Activated naive CD4-positive, alpha-beta T cell treated with anti-CD3 and anti-CD28 coated beads, Interleukin-2, amount 50 U/mL, for 16 hours (primary cell): ENCODE data around the gene RICTOR.
"Not testable (repeated sequence)": the region's sequence is repeated elsewhere in the genome, so short reads cannot be mapped to it uniquely, and the experiment has no call there.

ENCODE experiments used
- DNase-seq: peaks from one replicate; pipeline ENCODE4 v3.0.0-alpha.2; 2020

RICTOR gene

DNA sequence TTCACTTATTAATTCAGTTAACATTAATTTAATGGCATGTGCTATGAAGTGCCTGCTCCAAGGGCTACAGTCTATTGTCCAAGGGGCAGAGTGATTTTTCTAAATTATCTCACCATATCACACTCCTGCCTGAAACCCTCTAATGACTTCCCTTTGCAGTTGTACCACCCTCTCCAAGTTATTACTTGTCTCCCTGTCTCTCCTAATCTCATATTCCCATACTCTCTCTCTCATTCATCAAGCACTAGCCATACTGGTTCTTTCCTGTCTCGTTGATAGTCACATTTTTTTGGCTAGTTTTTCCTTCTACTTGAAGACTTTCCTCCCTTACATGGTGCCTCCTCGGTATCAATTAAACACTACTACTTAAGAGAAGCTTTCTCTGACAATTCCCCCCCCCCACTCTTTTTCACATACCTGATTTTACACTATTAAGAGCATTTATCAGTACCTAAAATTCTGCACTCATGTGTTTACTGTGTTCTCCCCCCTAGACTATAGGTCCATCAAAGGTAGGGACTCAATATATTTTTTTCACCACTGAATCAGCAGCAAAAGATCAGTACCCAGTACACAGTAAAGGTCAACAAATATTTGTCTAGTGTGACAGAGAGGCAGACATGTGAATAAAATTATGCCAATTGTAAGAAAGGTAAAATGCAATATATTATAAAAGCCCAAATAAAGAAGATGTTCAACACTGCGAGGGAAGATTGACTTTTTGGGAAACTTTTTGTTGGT lies 19.0 kb downstream of the RICTOR start:
- DNase-seq = no peak

DNA sequence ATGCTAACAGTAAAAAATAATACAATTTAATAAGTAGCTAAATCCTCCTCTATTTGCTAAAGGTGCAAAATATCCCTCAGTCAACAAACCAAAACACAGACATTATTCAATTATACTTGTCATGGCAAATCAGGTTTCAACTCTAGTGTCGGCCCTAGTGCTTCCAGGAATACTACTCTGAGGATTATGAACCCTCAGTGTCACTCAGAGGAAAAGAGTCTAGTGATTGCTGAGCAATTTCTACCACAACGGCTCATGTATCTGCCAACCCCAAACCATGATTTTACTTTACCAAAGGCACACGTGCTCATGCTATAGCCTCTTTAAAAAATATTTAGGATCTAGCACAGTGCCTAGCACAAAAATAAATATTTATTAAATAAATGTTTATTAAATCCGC lies 21.0 kb downstream of the RICTOR start:
- DNase-seq = no peak

DNA sequence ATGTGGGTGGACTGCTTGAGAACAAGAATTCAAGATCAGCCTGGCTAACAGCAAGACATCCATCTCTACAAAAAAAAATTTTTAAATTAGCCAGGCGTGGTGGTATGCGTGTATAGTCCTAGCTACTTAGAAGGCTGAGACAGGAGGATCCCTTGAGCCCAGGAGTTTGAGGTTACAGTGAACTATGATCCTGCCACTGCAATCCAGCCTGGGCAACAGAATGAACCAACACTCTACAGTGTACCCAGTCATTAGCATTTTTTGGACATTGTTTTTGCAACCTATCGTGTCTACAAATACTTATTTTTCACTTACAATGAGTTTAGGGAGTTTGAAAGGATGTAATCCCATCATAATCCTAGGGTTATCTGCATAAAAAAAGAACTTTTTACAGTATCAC lies 22.1 kb downstream of the RICTOR start:
- DNase-seq = no peak

DNA sequence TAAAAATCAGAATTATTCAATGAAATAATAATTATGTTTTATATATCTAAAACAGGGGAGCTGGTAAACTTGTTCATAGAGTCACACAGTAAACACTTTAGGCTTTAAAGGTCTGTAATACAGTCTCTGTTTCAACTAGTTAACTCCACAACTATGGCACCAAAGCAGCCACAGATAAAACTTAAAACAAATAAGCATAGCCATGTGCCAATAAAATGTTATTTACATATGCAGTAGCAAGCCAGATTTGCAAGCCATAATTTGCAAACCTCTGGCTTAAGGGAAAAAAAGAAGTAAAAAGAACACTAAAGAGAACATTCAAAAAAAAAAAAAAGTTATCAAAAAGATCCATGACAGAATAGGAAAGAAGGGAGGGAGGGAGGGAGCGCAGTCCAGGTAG lies 24.9 kb downstream of the RICTOR start:
- no peak for DNase-seq

DNA sequence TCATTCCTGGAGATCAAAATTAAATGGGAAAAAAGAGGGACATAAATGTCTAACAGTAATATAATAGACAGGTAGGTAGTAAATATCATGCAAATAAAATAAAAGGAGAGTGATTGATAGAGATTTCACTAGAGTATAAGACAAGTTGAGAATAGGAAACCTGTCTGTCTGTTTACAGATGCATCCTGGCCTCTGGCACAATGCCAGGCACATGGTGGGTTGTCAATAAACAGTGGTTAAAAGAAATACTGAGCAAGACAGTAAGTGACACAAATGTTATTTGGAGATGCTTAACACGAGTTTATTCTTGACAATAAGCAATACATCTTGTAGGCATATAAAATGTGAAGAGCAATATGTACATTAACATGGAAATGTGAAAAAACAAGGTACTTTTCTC lies 33.3 kb downstream of the RICTOR start:
- DNase-seq = no peak

DNA sequence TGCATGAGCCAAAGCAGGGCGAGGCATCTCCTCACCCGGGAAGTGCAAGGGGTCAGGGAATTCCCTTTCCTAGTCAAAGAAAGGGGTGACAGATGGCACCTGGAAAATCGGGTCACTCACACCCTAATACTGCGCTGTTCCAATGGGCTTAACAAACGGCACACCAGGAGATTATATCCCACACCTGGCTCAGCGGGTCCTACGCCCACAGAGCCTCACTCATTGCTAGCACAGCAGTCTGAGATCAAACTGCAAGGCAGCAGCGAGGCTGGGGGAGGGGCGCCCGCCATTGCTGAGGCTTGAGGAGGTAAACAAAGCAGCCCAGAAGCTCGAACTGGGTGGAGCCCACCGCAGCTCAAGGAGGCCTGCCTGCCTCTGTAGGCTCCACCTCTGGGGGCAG lies 39.7 kb downstream of the RICTOR start:
- not testable (repeated sequence) for DNase-seq

DNA sequence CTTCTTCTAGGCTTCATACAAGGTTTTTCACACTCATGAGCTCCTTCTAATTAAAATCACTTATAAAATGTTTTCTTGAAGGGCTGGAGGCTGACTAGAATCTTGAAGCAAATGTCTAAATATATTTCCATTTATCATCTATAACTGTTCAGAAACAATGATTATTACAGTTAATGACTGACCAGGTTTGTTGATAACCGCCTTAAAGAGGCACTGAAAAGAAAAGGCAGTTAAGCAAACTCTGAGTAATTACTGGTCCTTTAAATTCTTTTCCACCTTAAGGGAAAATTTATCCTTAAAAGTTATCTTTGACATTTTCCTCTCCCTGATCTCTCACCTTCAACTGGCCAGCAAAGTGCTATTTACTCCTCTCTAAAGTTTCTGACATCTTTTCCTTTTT lies 43.2 kb downstream of the RICTOR start:
- DNase-seq = no peak

DNA sequence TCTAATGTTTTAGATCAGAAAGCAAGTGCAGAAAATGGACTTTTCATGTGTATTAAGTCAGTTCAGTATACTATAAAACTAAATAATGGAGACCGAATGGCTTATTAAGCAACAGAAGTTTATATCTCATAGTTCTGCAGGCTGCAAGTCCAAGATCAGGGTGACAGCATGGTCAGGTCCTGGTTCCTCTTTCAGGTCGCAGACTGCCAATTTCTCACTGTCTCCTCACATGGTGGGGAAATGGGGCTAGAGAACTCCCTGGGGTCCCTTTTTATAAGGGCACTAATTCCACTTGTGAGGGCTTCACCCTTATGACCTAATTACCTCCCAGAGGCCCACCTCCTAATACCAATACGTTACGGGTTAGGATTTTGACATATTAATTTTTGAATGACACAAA lies 48.7 kb downstream of the RICTOR start:
- DNase-seq = no peak

DNA sequence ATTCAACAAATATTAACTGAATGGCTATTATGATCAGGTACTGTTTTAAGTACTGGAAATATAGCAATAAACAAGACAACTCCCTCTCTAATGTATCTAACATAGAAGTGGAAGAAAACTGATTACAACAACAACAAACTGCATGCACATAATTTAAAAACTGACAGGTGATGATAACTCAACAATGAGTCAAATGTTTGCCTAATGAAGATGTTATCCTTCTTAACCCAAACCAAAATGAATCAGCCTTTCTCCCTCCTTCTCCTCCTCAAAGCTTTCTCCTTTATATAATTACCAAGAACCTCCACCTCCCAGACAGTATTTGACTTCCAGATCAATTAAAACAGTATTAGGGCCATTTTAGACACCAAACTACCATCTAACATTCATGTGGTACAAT lies 49.3 kb downstream of the RICTOR start:
- DNase-seq = no peak

DNA sequence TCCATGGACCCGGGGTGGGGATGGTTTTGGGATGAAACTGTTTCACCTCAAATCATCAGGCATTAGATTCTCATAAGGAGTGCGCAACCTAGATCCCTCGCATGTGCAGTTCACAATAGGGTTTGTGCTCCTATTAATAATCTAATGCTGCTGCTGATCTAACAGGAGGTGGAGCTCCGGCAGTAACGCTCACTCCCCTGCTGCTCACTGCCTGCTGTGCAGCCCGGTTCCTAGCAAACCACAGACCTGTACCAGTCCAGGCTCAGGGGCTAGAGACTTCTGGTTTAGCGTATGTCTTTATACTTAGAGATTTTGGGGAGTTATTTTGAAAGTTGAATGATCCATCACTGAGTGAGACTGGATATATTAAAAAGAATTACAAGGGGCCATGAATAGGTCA lies 50.2 kb downstream of the RICTOR start:
- DNase-seq = no peak

DNA sequence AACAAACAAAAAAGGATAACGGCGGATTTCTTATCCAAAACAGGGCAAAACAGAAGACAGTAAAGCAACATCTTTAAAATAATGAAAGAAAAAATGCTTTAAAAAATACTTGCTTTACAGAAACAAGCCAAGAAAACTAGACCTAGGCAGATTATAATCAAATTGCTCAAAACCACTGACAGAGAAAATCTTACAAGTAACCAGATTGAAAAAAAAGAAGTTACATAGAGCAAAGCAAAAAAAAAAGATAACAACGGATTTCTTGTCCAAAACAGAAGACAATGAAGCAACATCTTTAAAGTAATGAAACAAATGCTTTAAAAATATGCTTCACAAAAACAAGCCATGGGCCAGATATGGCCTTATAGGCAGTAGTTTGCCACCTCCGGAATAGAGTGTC lies 51.1 kb downstream of the RICTOR start:
- no peak for DNase-seq

DNA sequence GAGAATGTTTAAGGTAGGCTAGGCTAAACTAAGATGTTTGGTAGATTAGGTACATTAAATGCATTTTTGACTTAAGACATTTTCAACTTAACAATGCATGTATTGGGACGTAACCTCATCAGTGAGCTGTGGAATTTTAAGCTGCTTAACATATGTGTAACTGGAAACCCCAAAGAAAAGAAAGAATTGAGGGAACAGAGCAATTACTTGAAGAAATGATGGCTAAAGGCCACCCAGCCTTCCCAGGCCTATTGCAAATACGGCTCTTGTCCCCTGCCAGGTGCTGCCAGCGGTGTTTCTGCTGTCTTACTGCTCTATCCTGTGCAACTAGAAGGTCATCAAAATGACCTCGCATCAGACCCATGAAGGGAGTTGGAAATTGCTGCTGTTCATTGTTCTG lies 52.0 kb downstream of the RICTOR start:
- no peak for DNase-seq

DNA sequence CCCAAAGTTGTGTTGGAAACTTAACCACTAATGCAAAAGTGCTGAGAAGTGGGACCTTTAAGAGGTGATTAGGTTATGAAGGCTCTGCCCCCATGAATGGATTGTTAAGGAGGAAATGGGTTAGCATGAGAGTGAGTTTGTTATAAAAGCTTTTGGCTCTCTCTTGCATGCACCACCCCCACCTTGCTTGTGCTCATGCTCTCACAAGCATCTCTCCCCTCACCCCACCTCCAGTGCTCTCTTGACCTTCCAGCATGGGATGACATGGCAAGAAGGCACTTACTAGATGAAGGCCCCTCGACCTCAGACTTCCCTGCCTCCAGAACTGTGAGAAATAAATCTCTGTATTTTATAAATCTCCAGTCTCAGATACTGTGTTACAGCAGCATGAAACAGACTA lies 52.8 kb downstream of the RICTOR start:
- DNase-seq = no peak

DNA sequence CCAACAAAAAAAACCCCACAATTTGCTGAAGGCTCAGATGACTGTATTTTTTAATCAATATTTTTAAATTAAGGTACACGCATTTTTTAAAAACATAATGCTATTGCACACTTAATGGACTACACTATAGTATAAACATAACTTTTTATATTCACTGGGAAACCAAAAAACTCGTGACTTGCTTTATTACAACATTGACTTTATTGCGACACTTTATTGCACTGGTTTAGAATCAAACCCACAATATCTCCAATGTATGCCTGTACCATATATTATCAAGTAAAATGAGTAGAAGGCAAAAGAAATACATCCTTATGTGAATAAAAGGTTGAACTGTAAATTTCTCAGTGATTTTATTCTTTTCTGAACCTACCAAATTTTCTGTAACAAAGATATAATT lies 53.7 kb downstream of the RICTOR start:
- DNase-seq = no peak

DNA sequence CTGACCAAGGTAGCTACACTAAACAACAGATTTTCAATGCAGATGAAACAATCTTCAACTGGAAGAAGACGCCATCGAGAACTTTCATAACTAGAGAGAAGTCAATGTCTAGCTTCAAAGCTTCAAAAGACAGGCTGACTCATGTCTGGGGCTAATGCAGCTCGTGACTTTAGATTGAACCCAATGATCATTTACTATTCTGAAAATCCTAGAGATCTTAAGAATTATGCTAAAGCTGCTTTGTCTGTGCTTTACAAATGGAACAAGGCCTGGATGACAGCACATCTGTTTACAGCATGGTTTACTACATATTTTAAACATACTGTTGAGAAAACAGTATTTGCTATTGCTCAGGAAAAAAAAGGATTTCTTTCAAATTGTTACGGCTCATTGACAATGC lies 54.9 kb downstream of the RICTOR start:
- no peak for DNase-seq

DNA sequence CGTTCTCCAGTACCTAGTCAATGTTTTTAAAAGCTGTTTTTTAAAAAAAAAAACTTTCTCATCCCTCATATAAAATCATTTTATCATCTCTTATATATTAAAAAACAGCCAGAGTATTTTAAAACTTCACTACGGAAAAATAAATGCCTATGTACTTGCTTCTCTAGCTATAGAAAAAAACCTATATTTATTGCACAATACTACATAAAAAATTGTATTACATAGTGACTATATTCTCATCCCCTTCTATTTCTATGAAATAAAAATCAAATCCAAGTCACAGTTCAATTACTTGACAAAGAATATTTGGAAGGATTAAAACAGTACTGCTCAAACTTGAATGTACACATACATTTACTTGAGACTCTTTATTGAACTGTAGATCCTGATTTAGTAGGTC lies 56.7 kb downstream of the RICTOR start:
- DNase-seq = no peak

DNA sequence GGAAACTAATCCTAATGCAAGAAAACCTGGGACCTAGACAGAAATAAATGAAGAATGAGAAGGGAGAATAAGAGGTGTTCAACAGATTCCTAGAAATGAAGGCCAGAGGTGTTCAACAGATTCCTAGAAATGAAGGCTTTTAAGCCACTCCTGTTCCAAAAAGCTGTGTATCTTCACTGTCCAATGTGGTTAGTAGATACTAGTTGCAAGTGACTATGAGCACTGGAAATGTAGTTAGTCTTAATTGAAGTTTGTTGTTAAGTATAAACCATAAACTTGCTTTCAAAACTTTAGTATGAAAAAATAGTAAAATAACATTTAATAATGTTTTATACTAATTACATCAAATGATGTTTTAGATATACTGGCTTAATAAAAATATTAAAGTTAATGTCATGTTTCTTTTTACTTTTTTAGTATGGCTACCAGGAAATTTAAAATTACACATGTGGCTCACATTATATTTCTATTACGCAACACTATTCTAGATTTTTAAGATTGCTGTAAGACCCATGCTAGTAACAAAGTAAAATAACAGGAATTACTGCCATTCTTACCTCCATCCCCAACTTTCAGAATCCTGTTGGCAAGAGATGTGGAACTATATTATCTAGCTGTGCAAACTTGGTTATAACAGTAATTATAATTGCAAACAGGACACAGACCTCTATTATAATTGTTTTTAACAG lies 57.5 kb downstream of the RICTOR start:
- no peak for DNase-seq

DNA sequence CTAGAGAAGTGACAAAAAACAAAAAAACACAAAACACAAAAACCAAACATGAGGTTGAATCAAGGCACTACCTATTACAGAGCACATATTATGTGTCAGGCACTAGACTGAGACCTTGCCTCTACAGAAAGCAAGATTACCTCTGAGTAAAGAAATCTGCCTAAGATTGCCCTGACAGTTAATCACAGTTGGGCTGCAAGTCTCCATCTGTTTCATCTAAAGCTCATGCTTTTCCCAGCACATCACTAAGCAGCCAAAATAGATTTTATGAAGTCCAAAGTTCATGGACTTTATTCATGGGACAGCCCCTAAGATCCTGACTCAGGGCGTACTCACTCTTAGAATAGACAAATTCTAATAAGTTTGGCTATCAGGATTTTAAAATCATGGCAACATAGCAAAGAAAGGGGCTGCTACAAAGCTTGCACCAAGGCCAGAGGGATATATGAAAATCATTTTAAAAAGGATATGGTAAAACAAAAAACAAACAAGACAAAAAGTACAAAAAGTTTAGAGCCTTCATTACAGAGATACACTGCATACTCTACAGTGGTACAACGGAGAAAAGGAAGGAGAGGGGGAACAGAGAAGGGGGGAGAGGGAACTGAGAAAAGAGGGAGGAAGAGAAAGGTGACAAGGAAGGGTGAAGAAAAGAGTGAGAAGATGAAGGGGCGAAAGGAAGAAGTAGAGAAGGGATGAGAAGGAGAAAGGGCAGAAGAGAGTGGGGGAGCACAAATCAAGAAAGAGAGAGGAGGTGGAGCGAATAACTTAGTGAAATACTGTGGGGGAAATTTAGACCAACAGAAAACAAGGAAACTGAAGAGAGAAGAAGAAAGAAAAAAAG lies 58.2 kb downstream of the RICTOR start:
- DNase-seq = no peak

DNA sequence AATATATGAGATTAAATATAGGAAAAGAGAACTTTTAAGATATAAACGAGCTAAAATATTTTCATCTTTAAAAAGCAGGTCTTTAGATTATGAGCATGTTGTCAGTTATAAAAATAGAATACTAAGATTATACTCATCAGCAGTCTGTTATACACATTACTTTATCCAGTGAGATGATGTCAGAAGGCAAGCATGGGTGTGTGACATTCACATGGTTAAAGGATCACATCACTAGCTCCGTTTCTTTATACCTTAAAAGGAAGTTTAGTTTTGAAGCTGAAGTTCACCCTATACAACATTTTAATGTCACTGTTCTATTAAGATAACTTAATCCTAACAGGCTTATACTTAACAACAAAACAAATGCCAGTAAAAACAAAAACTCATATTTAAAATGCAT lies 59.6 kb downstream of the RICTOR start:
- no peak for DNase-seq

DNA sequence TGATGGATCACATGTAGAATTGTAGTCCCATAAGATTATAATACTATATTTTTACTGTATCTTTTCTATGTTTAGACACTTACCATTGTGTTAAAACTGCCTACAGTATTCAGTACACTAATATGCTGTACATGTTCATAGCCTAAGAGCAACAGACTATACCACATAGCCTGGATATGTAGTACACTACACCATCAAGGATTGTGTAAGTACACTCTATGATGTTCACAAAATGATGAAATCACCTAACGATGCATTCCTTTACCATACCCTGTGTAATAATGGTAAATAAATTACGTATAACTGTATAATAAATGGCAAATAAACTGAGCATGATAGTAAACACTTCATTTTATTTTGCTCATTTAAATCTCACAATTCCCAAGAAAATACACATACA lies 60.3 kb downstream of the RICTOR start:
- no peak for DNase-seq

DNA sequence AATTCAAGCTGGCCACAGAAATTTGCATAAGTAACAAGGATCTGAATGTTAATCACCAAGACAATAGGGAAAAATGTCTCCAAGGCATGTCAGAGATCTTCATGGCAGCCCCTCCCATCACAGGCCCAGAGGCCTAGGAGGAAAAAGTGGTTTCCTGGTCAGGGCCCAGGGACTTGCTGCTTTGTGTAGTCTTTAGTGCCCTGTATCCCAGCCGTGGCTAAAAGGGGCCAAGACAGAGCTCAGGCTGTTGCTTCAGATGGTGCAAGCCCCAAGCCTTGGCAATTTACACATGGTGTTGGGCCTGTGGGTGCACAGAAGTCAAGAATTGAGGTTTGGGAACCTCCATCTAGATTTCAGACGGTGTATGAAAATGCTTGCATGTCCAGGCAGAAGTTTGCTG lies 63.2 kb downstream of the RICTOR start:
- DNase-seq = not testable (repeated sequence)

DNA sequence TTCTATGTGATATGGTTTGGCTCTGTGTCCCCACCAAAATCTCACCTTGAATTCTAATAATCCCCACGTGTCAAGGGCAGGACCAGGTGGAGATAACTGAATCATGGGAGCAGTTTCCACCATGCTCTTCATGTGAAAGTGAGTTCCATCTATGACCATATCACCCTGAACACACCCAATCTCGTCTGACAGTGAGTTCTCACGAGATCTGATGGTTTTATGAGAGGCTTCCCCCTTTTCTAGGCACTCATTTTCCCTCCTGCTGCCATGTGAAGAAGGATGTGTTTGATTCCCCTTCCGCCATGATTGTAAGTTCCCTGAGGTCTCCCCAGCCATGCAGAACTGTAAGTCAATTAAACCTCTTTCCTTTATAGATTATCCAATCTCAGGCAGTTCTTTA lies 64.2 kb downstream of the RICTOR start:
- no peak for DNase-seq

DNA sequence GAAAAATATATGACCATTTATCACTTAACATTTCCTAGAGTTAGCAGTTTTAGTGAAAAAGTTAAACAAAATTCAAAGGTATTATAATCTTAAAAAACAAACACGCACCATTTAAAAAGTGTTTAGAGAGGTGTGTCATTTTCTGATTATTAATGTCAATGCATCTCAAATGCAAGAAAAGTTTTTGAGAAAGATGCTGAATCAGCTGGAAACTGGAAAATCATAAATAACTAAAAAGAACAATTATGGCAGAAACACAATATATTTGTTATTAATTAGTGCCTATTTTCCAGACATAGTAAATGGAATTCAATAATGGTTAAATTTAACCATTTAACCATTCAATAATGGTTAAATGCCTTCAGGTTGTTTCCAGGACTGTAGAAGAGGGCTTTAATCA lies 64.9 kb downstream of the RICTOR start:
- DNase-seq = no peak

DNA sequence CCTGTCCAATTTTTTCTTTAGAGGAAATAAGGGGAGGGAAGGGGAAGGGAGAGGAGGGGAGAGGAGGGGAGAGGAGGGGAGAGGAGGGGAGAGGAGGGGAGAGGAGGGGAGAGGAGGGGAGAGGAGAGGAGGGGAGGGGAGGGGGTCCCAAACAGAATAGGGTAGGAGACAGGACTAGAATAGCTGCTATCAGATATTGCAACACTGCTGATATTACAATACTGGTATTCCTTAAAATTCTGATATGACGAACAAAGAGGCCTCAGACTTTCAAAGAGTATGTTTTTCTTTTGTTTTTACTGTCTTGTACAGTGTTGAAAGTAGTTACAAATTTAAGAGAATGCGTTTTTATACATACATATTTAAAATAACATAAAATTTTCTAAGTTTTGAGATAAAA lies 67.5 kb downstream of the RICTOR start:
- no peak for DNase-seq
